ENCODE results near the gene VAMP1. TPM values are rescaled to one million over a fixed set of nuclear protein-coding genes. Genes with fewer than 3 reads are reported as not detected.
"Not testable (repeated sequence)": the region's sequence is repeated elsewhere in the genome, so short reads cannot be mapped to it uniquely, and the experiment has no call there.

The VAMP1 gene
- total RNA-seq, 4 donors from 2014 or later = 2.1 to 6.6 (median 4.4) TPM

DNA sequence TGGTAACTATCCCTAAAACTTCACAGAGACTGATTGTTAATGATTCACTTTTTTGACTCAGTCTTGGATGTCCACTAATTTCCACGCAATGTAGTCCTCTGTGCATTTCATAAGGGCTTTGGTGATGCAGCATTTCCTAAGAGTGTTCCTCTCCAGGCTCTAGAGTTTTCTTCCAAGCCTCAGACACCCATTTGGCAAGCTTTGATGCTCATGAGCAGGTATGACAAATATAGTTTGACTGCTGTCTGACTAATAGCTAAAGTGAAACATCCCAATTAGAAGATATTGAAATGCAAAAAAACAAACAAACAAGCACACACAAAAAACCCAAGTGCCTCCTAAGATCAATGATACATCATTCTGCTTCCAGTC, 1.5 kb upstream of the VAMP1 start:
- no peak overlapping the region for H3K4me3 ChIP-seq (ENCODE audit: low read depth, poor library complexity, severe bottlenecking)
- no peak for TF ChIP-seq POLR2A (IDR thresholded peaks at IDR 0.05)
- TF ChIP-seq, protein P1, sequence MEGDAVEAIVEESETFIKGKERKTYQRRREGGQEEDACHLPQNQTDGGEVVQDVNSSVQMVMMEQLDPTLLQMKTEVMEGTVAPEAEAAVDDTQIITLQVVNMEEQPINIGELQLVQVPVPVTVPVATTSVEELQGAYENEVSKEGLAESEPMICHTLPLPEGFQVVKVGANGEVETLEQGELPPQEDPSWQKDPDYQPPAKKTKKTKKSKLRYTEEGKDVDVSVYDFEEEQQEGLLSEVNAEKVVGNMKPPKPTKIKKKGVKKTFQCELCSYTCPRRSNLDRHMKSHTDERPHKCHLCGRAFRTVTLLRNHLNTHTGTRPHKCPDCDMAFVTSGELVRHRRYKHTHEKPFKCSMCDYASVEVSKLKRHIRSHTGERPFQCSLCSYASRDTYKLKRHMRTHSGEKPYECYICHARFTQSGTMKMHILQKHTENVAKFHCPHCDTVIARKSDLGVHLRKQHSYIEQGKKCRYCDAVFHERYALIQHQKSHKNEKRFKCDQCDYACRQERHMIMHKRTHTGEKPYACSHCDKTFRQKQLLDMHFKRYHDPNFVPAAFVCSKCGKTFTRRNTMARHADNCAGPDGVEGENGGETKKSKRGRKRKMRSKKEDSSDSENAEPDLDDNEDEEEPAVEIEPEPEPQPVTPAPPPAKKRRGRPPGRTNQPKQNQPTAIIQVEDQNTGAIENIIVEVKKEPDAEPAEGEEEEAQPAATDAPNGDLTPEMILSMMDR (IDR thresholded peaks at IDR 0.05) = no peak
- 48 to 78% methylated on average over 1 of the region's 1 CpG for WGBS, 2 donors
- intact Hi-C loops (cut with DNase I; ENCODE audit: low total_unique reads) = no loop called here
- no peak for DNase-seq (ENCODE audit: low spot score in 2 of 2)

DNA sequence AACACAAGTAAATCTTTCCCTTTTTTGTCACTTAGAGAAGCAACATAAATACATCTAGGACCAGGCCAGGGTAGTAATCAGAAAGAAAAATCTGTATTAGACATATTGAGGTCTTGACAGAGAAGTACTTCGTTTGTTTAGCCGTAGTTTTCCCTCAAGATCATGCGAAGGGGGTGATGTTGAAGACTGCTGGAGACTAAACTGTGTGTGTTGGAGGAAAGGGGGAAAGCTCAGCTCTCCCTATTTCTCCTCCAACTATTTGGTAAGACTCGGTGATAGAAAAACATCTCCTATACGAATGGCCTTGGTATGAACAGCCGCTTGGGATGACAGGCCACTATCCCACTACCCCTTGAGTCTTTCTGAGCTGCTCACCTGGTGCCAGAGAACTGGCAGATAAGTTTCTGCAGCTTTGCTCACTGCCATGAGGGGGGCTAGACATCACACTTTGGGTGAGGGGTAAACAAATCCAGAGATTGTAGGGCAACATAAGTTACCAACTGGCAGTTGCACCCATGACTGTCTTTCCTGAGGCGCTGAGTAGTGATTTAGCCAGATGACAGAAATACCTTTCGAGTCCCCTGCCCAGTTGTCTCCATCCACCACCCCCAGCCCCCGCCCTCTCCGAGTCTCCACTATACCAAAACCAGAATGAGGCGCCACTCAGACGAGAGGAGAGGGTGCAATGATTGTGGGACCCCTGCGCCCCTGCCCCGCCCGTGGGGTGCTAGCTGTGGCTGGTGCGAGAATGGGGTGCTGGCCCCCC, 685 bp downstream of the VAMP1 start:
- TF ChIP-seq POLR2A (IDR thresholded peaks at IDR 0.05) = no peak
- TF ChIP-seq, protein P1 (IDR thresholded peaks at IDR 0.05) = no peak
- 24 to 29% methylated on average over 12 to 16 of the region's 16 CpGs for WGBS, 2 donors
- no peak for DNase-seq (ENCODE audit: low spot score in 2 of 2)
- H3K4me3 ChIP-seq (ENCODE audit: low read depth, poor library complexity, severe bottlenecking) = peak overlapping the region; percentile 61
- intact Hi-C loops (cut with DNase I; ENCODE audit: low total_unique reads) = loop anchor here (5.0 kb wide), 1 partner anchor 47 kb away; no protein-coding TSS in a partner anchor

DNA sequence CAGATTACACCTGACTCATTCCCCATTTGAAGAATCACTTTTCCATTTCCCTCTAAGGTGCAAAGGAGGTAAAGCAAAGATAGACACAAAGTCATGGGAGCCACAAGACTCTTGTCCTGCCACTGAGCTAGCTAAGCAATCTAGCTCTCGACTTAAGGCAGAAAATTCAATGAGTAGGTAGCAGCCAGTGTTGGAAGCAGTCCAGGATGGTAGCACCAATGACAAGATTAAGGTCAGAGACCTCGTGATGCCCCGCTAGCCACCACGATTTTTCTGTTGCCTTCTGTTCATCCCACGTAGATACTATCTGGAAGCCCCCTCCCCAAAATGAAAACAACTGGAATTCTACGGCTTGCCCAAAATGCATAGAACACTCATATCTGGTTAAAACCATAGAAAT, 1.4 kb downstream of the VAMP1 start:
- no peak overlapping the region for H3K4me3 ChIP-seq (ENCODE audit: low read depth, poor library complexity, severe bottlenecking)
- intact Hi-C loops (cut with DNase I; ENCODE audit: low total_unique reads) = loop anchor here (5.0 kb wide), 1 partner anchor 47 kb away; no protein-coding TSS in a partner anchor
- peak in 1 of 2 donors; percentile 81 for DNase-seq (ENCODE audit: low spot score in 2 of 2)
- no peak for TF ChIP-seq POLR2A (IDR thresholded peaks at IDR 0.05)
- TF ChIP-seq, protein P1 (IDR thresholded peaks at IDR 0.05) = no peak
- 74 to 75% methylated on average over 6 of the region's 6 CpGs for WGBS, 2 donors

DNA sequence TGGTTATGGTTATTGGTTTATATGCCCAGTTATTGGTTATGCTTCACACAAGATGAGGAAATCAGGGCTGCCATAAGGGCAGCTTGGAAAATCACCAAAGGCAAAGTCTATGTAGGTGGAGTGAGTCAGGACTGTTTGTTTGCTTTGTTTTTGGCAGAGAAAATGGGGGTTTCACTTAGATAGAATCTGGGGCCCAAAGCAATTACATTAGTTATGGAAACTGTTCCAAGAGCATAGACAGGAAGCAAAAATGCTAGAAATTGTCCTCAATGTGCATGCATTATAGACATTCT, 2.2 kb downstream of the VAMP1 start:
- TF ChIP-seq POLR2A (IDR thresholded peaks at IDR 0.05) = no peak
- TF ChIP-seq, protein P1 (IDR thresholded peaks at IDR 0.05) = no peak
- H3K4me3 ChIP-seq (ENCODE audit: low read depth, poor library complexity, severe bottlenecking) = no peak overlapping the region
- intact Hi-C loops (cut with DNase I; ENCODE audit: low total_unique reads) = loop anchor here (5.0 kb wide), 1 partner anchor 46 kb away; no protein-coding TSS in a partner anchor
- no peak for DNase-seq (ENCODE audit: low spot score in 2 of 2)

DNA sequence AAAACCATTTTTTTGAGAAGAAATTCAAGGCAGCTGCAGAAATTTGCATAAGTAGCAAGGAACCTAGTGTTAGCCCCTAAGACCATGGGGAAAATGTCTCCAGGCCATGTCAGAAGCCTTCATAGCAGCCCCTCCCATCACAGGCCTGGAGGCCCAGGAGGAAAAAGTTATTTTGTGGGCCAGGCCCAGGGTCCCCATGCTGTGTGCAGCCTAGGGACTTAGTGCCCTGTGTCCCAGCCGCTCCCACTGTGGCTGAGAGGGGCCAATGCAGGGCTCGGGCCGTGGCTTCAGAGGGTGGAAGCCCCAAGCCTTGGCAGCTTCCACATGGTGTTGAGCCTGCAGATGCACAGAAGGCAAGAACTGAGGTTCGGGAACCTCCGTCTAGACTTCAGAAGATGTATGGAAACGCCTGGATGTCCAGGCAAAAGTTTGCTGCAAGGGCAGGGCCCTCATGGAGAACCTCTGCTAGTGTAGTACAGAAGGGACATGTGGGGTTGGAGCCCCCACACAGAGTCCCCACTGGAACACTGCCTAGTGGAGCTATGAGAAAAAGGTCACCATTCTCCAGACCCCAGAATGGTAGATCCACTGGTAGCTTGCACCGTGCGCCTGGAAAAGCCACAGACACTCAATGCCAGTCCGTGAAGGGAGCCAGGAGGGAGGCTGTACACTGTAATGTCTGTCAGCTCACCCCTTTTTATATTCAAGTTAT, 2.8 kb downstream of the VAMP1 start:
- 87 to 91% methylated on average over 8 to 9 of the region's 9 CpGs for WGBS, 2 donors
- peak in 1 of 2 donors; percentile 83 for DNase-seq (ENCODE audit: low spot score in 2 of 2)
- not testable (repeated sequence) for H3K4me3 ChIP-seq (ENCODE audit: low read depth, poor library complexity, severe bottlenecking)
- intact Hi-C loops (cut with DNase I; ENCODE audit: low total_unique reads) = loop anchor here (5.0 kb wide), 1 partner anchor 45 kb away; no protein-coding TSS in a partner anchor

DNA sequence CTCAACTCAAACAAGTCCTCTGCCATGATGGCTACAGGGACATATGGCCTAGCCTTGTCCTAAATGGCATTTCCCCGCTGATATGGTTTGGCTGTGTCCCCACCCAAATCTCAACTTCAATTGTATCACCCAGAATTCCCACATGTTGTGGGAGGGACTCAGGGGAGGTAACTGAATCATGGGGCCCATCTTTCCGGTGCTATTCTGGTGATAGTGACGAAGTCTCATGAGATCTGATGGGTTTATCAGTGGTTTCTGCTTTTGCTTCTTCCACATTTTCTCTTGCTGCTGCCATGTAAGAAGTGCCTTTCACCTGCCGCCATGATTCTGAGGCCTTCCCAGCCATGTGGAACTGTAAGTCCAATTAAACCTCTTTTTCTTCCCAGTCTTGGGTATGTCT, 3.7 kb downstream of the VAMP1 start:
- 82 to 96% methylated on average over 4 of the region's 4 CpGs for WGBS, 2 donors
- intact Hi-C loops (cut with DNase I; ENCODE audit: low total_unique reads) = loop anchor here (5.0 kb wide), 1 partner anchor 44 kb away; no protein-coding TSS in a partner anchor
- H3K4me3 ChIP-seq (ENCODE audit: low read depth, poor library complexity, severe bottlenecking) = not testable (repeated sequence)
- peak in 1 of 2 donors; percentile 26 for DNase-seq (ENCODE audit: low spot score in 2 of 2)

Data from lower leg skin (tissue), 4 donors.